ENCODE measurements around the gene ANKH. TPM values are rescaled to one million over a fixed set of nuclear protein-coding genes. Genes with fewer than 3 reads are reported as not detected.
"Not testable (repeated sequence)": the region's sequence is repeated elsewhere in the genome, so short reads cannot be mapped to it uniquely, and the experiment has no call there.

The ANKH gene
- polyA plus RNA-seq, 3 donors = 2.4 to 6.3 (median 3.1) TPM

DNA sequence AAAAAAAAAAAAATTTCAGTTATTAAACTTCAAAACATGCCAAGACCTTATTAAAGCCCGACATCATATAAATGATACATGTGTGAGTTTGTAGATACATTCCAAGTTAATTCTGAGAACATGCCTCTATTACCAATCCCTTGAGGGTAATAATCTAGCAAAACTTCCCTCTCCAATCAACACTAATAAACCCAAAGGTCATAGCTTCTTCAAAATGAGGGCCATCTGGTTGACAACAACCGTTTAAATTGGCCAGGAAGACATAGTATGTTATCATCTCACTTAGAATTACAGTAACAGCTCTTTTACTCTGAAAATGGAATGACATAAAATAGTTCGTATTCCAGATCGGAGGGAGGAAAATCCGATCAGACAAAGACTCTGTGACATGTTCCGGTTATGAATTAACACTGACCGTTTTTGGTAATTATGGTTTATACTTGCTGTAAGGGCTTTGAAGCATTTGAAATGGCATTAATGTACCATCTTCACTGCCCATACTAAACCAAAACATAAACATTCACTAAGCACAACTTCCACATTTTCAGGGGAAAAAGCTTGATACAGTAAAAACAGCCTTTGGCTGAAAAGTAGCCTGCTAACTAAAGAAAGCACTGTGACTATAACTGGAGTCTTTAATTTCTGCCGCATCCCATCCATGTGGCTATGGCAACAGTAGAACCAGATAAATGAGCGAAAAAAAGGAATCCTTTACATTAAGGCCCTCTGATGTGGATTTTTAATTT lies 50.3 kb downstream of the ANKH start:
- Histone ChIP-seq H4K20me1 (ENCODE audit: insufficient read depth, low read length) (no peaks in the 10 kb centered on the region), H3K4me1 (ENCODE audit: control insufficient read depth in 1 of 2, insufficient read depth in 2 of 2, low read length in 2 of 2) (no peaks in the 10 kb centered on the region), H3K9ac (ENCODE audit: insufficient read depth, low read length, poor library complexity, severe bottlenecking) (no peak overlapping the region), H3K27ac (ENCODE audit: low read depth in 1 of 2, low read length in 2 of 2) (no peak overlapping the region), H3K4me3 (replicated peaks in 1 of 3; ENCODE audit: low read depth in 2 of 3, low read length in 3 of 3) (no peak overlapping the region), H3K4me2 (replicated peaks; ENCODE audit: extremely low read depth, low read length, poor library complexity, severe bottlenecking) (no peak overlapping the region), H3K9me3 (replicated peaks in 1 of 2; ENCODE audit: control insufficient read depth in 1 of 2, insufficient read depth in 1 of 2, low read length in 2 of 2) (no peaks in the 10 kb centered on the region), H2AFZ (ENCODE audit: insufficient read depth, low read depth, low read length, poor library complexity, severe bottlenecking) (no peak overlapping the region), H3K36me3 (replicated peaks in 1 of 2; ENCODE audit: control insufficient read depth in 1 of 2, insufficient read depth in 2 of 2, low read length in 2 of 2) (no peaks in the 10 kb centered on the region), H3K27me3 (ENCODE audit: control insufficient read depth in 2 of 2, insufficient read depth in 2 of 2, low read length in 2 of 2) (no peaks in the 10 kb centered on the region), H3K79me2 (ENCODE audit: insufficient read depth, low read length) (no peaks in the 10 kb centered on the region)
- intact Hi-C loops (cut with micrococcal nuclease) = no loop called here
- no peak for DNase-seq
- TF ChIP-seq, protein P1, sequence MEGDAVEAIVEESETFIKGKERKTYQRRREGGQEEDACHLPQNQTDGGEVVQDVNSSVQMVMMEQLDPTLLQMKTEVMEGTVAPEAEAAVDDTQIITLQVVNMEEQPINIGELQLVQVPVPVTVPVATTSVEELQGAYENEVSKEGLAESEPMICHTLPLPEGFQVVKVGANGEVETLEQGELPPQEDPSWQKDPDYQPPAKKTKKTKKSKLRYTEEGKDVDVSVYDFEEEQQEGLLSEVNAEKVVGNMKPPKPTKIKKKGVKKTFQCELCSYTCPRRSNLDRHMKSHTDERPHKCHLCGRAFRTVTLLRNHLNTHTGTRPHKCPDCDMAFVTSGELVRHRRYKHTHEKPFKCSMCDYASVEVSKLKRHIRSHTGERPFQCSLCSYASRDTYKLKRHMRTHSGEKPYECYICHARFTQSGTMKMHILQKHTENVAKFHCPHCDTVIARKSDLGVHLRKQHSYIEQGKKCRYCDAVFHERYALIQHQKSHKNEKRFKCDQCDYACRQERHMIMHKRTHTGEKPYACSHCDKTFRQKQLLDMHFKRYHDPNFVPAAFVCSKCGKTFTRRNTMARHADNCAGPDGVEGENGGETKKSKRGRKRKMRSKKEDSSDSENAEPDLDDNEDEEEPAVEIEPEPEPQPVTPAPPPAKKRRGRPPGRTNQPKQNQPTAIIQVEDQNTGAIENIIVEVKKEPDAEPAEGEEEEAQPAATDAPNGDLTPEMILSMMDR (IDR thresholded peaks at IDR 0.05) = no peak
- H3K4me3 Mint-ChIP-seq = no peak overlapping the region
- WGBS (ENCODE audit: insufficient coverage) = no CpG with 5 or more reads among the region's 9 CpGs
- peaks cover 0 to 4% (median 0%) of the 10 kb centered on the region in 7 donors for H3K9me3 Mint-ChIP-seq
- no peak overlapping the region for H3K27ac Mint-ChIP-seq
- H3K36me3 Mint-ChIP-seq = peaks cover 0 to 3% of the 10 kb centered on the region in 2 donors
- H3K4me1 Mint-ChIP-seq = peaks cover 5% of the 10 kb centered on the region
- H3K27me3 Mint-ChIP-seq (ENCODE audit: low read depth in 3 of 3) = peaks cover 0 to 2% (median 0%) of the 10 kb centered on the region in 3 donors

DNA sequence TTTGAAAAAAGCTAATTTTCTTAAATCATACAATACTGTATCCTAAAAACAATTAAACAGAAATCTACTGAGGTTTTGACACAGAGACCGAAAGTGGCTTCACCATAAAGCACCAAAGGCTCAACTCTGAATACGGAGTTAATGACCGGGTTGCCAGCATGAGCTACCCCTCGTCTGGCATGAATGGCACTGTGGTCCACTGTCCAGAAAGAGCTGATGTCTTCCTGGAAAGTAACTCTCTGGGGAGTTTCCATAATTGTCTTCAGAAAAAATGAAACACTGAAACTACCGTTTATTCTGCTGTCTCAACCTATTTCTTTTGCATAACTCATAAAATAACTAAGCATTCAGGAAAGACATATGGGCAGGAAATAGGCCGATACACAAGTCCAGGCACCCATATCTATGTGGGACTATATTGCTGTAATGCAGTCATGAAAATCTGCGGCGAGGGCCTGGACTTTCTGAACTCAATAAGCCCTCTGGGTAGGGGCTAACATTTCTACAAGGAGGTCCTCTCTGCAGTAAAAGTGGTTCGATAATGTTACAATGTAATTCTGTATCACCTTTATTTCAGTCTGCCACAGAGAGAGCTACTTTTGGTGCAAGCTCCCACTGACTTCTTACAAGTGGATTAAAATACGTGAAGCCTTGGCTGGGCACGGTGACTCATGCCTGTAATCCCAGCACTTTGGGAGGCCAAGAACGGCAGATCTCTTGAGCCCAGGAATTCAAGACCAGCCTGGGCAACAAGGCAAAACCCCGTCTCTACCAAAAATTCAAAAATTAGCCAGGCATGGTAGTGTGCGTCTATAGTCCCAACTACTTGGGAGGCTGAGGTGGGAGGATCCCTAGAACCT lies 52.4 kb downstream of the ANKH start:
- no peak overlapping the region for H3K4me2 ChIP-seq (replicated peaks; ENCODE audit: extremely low read depth, low read length, poor library complexity, severe bottlenecking)
- H3K79me2 ChIP-seq (ENCODE audit: insufficient read depth, low read length) = no peaks in the 10 kb centered on the region
- DNase-seq = no peak
- Mint-ChIP-seq H3K4me3 (no peak overlapping the region), H3K27me3 (ENCODE audit: low read depth in 3 of 3) (peaks cover 0 to 2% (median 0%) of the 10 kb centered on the region in 3 donors), H3K4me1 (peaks cover 5% of the 10 kb centered on the region), H3K27ac (no peak overlapping the region), H3K9me3 (peaks cover 0 to 4% (median 0%) of the 10 kb centered on the region in 7 donors), H3K36me3 (peaks cover 0 to 3% of the 10 kb centered on the region in 2 donors)
- no peak overlapping the region for H2AFZ ChIP-seq (ENCODE audit: insufficient read depth, low read depth, low read length, poor library complexity, severe bottlenecking)
- no peak overlapping the region for H3K4me3 ChIP-seq (replicated peaks in 1 of 3; ENCODE audit: low read depth in 2 of 3, low read length in 3 of 3)
- 99% methylated on average over 9 of the region's 14 CpGs for WGBS (ENCODE audit: insufficient coverage)
- H3K36me3 ChIP-seq (replicated peaks in 1 of 2; ENCODE audit: control insufficient read depth in 1 of 2, insufficient read depth in 2 of 2, low read length in 2 of 2) = no peaks in the 10 kb centered on the region
- H3K9ac ChIP-seq (ENCODE audit: insufficient read depth, low read length, poor library complexity, severe bottlenecking) = no peak overlapping the region
- H3K27ac ChIP-seq (ENCODE audit: low read depth in 1 of 2, low read length in 2 of 2) = no peak overlapping the region
- H3K27me3 ChIP-seq (ENCODE audit: control insufficient read depth in 2 of 2, insufficient read depth in 2 of 2, low read length in 2 of 2) = no peaks in the 10 kb centered on the region
- TF ChIP-seq, protein P1 (IDR thresholded peaks at IDR 0.05) = no peak
- intact Hi-C loops (cut with micrococcal nuclease) = no loop called here
- H4K20me1 ChIP-seq (ENCODE audit: insufficient read depth, low read length) = no peaks in the 10 kb centered on the region
- no peaks in the 10 kb centered on the region for H3K9me3 ChIP-seq (replicated peaks in 1 of 2; ENCODE audit: control insufficient read depth in 1 of 2, insufficient read depth in 1 of 2, low read length in 2 of 2)
- no peaks in the 10 kb centered on the region for H3K4me1 ChIP-seq (ENCODE audit: control insufficient read depth in 1 of 2, insufficient read depth in 2 of 2, low read length in 2 of 2)

DNA sequence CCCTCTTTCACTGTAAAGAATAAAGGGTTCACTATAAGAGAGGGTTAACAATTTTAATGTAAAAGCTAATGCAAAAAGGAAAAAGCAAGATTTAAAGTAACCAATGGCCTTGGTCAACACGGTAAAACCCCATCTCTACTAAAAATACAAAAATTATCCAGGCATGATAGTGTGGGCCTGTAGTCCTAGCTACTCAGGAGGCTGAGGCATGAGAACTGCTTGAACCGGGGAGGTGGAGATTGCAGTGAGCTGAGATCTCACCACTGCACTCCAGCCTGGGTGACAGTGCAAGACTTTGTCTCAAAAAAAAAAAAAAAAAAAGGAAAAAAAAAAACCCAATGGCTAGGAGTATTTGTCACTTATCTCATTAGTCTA lies 53.8 kb downstream of the ANKH start:
- H2AFZ ChIP-seq (ENCODE audit: insufficient read depth, low read depth, low read length, poor library complexity, severe bottlenecking); H3K79me2 ChIP-seq (ENCODE audit: insufficient read depth, low read length); H3K4me1 ChIP-seq (ENCODE audit: control insufficient read depth in 1 of 2, insufficient read depth in 2 of 2, low read length in 2 of 2); H3K4me3 Mint-ChIP-seq; H3K9ac ChIP-seq (ENCODE audit: insufficient read depth, low read length, poor library complexity, severe bottlenecking); DNase-seq; H3K27ac Mint-ChIP-seq; H3K4me3 ChIP-seq (replicated peaks in 1 of 3; ENCODE audit: low read depth in 2 of 3, low read length in 3 of 3); H4K20me1 ChIP-seq (ENCODE audit: insufficient read depth, low read length); H3K9me3 ChIP-seq (replicated peaks in 1 of 2; ENCODE audit: control insufficient read depth in 1 of 2, insufficient read depth in 1 of 2, low read length in 2 of 2); intact Hi-C loops (cut with micrococcal nuclease); H3K9me3 Mint-ChIP-seq; H3K36me3 ChIP-seq (replicated peaks in 1 of 2; ENCODE audit: control insufficient read depth in 1 of 2, insufficient read depth in 2 of 2, low read length in 2 of 2); H3K27me3 ChIP-seq (ENCODE audit: control insufficient read depth in 2 of 2, insufficient read depth in 2 of 2, low read length in 2 of 2); H3K27me3 Mint-ChIP-seq (ENCODE audit: low read depth in 3 of 3); H3K4me2 ChIP-seq (replicated peaks; ENCODE audit: extremely low read depth, low read length, poor library complexity, severe bottlenecking); H3K36me3 Mint-ChIP-seq; H3K27ac ChIP-seq (ENCODE audit: low read depth in 1 of 2, low read length in 2 of 2); H3K4me1 Mint-ChIP-seq: not testable (repeated sequence)
- WGBS (ENCODE audit: insufficient coverage) = no CpG with 5 or more reads among the region's 2 CpGs
